Tongue (tissue), 2 donors: ENCODE measurements around the gene SYNPO. TPM values are rescaled to one million over a fixed set of nuclear protein-coding genes. Genes with fewer than 3 reads are reported as not detected.

ENCODE experiments used
- DNase-seq: peaks from one replicate; pipeline ENCODE4 v3.0.0-alpha.2; 2015
- total RNA-seq: library from RNA; depleted of rRNA; stranded (reverse); fragments of >200 nt; gene quantifications from one replicate; pipeline ENCODE4 v1.2.3, GENCODE V29; 2014

SYNPO gene, protein sequence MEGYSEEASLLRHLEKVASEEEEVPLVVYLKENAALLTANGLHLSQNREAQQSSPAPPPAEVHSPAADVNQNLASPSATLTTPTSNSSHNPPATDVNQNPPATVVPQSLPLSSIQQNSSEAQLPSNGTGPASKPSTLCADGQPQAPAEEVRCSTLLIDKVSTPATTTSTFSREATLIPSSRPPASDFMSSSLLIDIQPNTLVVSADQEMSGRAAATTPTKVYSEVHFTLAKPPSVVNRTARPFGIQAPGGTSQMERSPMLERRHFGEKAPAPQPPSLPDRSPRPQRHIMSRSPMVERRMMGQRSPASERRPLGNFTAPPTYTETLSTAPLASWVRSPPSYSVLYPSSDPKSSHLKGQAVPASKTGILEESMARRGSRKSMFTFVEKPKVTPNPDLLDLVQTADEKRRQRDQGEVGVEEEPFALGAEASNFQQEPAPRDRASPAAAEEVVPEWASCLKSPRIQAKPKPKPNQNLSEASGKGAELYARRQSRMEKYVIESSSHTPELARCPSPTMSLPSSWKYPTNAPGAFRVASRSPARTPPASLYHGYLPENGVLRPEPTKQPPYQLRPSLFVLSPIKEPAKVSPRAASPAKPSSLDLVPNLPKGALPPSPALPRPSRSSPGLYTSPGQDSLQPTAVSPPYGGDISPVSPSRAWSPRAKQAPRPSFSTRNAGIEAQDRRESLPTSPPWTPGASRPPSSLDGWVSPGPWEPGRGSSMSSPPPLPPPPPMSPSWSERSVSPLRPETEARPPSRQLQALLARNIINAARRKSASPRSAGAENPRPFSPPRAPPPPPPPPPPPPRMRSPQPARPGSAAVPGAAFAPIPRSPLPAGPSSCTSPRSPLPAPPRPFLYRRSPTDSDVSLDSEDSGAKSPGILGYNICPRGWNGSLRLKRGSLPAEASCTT
- total RNA-seq, result 36.6 TPM

DNA sequence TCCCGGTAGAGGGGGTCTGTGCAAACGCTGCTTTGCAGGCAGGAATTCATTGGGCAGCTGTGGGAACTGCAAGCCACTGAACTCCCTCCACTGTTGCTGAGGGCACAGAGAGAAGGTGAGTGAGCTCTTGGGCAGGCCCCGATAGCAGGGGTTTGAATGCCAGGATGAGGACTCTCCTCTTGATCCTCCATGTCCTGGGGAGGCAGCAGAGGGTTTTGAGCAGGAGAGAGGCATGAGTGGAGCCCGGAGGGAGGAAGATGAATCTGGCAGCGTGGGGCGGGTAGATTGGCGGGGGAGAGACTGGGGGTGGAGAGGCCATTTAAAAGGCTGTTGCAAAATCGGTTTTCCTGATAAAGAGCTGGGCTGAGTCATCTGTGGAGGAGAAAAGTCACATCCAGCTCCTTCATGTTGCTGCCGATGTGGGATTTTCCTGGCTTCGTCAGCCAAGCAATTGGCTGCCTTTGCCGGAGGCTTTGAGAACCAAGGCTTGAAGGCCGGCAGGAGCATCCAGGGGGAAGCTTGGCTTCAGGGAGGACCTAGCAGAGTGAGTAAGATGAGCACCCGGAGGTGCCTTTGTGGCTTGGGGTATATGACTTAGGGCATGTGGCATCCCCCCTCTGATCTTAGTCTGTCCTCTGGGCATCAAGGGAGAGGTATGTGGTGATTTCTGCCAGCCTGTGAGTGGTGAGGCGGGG lies at the start of gene SYNPO:
Gene SYNPO (plus strand): TSS at position 350 of the 695 bp plus-strand sequence. CDS start 7,616 bp downstream, outside the sequence.
- no peak for DNase-seq

DNA sequence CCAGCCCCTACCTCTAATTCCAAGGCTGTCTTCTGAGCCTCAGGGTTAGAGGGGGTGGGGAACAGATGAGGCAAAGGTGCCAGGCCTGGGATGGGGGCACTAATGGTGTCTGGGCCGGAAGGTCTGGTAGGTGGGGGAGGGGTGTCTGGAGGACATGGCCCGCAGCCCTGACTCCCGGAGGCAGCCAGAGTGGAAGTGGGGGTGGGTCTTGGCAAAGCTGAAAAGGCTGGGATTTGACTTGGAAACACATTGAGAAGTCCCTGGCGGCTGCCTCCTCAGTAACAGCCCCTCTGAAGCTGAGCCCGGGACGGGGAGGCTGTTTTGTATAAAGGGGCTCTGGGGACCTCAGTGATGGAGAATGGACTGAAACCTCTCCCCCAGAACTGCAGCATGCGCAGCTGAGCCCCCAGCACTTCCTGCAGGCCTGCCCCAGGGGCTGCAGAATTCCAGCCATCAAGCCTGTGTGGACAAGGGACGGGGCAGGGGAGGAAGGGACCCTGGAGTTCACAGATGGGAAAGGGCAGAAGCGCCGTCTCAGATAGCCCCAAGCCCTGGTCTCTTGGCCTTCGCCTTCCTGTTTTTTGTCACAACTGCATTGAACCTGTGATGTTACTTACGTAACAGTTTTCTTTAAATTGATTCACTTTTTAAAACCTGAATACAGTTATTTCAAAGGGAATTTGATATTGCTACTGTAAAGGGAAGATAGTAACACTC lies 49.3 kb upstream of the SYNPO start:
- DNase-seq, result peak; percentile 90

DNA sequence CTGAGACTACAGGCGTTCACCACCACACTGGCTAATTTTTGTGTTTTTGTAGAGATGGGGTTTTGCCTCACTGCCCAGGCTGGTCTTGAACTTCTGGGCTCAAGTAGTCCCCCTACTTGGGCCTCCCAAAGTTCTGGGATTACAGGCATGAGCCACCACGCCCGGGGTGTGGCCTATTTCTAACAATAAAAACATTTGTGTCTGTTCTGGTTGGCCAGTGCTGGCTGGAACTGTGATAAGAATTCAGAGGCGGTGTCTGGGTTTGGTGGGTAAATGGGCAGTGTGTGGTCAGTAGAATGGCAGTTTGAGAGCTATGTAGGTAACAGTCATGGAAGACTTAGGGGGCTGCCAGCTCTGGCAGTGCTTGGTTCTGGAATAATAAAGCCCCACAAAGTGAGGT lies 46.9 kb upstream of the SYNPO start:
- DNase-seq, result no peak

DNA sequence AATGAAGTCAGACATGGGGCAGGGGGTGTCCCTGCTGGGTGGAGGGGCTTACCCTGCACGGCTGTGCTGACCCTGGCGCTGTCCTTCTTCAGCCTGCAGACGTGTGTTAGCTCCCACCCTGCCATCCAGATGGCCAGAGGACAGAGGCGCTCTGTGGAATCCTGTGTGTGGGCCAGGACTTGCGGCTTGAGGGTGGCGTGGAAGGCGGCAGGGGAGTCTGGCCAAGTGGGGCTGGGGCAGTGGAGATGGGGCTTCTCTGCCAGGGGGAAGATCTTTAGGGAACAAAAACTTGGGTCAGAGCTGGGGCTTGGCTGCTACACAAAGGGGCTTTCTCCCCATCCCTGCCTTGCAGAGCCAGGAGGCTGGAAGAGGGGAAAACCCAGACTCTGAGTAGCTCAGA lies 46.5 kb upstream of the SYNPO start:
- DNase-seq, result no peak

DNA sequence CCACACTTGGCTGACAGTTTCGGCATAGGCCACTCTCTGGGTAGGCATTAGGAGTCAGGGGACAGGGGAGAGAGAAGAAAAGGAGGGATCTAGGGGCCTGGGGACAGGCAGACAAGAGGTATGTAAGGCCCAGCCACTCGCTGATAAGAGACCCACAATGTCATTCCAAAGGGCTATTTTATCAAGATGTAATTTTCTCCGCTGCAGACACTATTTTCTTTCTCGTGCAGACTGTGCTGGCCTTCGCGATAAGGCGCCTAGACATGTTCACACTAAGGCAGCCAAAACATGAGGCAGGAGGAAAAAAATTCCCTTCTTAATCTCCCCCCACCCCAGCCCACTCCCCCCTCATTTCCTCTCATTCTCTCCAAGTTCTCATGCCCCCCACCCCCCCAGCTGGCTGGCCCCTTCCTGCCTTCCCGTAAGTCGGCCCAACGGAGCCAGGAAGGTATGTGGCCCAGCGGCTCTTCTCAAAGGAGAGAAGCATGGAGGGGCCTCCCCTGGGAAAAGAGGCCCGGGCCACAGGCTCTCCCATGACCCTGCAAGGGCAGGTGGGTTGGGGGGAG lies 44.9 kb upstream of the SYNPO start:
- no peak for DNase-seq

DNA sequence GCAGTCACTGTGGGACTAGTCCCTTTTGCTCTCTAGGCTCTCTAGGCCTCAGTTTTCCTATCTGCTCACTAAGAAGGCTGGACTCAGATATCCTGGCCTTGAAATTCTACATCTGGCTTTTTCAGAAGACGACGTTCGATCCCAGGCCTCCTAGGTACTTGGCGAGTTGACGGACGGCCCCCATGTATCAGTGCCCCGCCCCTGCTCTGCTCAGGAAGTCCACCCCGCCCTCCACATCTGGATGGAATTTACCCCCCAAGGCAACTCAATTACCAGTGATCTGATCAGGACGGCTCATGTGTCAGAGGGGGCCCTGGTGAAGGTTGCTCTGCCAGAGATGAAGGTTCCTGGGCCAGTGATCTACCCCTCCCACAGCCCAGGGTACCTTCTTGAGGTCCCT lies 44.1 kb upstream of the SYNPO start:
- DNase-seq, result no peak

DNA sequence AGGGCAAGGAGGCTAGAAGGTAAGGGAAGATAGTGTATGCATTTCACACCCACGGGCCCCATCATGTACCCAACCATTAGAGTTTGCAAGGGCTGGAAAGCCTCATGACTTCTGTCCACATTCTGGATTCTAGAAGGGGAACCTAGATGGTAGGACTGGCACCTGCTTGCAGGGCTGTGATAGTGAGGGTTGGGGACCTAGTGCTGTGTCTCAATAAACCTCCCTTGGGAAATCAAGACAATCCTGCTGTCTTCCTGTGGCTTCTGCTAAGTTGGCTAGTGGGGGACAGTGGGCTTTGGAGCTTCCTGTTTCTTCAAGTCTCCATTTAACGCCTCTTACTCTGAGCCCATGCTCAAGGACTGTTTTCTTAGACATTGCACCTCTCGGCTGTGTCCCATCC lies 43.6 kb upstream of the SYNPO start:
- DNase-seq, result no peak

DNA sequence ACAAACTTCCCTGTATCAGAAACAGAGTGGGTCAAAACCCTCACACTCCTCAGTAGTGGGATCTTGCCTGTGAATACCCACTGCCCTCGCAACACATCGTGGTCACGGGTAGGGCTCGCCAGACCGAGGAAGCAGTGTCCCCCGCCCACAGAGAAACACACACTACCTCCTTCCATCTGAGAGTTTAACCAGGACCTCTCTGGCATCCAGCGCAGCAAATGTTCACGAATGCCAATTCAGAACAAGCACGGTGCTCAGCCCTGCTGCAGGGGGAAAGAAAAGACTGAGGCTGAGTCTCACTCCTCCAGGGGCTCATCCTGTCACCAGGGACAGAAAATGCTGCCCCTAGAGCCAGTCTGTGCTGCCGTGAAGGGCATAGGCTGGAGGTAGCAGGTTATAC lies 42.5 kb upstream of the SYNPO start:
- DNase-seq, result no peak

DNA sequence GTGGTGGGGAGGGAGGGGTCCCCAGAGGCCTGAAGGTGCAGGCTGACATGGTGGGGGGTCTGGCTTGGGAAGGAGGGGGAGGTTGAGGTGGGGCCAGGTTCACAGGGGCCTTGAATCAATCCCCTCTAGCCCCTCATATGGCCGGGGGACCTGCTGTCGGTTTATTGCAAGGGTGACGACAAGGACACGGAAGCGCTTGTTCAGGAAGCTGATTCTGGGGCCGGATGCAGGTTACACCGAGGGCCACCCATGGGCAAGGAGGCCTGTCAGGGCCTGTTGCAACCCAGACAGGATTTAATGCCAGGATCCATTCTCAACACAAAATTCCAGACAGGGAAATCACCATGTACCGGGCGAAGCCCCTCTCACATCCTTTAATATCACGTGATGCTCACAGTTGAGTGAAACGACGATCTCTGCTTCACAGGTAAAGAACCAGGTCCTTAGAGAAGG lies 41.6 kb upstream of the SYNPO start:
- no peak for DNase-seq

DNA sequence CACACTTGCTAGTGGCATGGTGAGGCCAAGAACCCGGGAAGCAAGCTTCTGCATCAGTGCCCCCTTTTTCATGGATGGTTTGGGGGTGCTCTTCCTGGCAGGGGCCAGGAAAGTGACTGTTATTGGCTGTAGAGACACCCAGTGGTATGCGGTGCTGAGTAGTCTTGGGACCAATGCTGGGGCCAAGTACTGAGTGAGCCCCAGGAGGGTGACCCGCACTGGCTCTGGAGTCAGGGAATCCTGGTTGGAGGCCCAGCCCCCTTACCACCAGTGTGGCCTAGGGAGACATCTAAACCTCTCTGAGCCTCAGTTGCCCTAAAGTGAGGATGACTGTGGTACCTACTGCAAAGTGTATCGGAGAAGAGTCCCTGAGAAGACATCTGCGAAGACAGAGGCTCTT lies 41.2 kb upstream of the SYNPO start:
- no peak for DNase-seq

DNA sequence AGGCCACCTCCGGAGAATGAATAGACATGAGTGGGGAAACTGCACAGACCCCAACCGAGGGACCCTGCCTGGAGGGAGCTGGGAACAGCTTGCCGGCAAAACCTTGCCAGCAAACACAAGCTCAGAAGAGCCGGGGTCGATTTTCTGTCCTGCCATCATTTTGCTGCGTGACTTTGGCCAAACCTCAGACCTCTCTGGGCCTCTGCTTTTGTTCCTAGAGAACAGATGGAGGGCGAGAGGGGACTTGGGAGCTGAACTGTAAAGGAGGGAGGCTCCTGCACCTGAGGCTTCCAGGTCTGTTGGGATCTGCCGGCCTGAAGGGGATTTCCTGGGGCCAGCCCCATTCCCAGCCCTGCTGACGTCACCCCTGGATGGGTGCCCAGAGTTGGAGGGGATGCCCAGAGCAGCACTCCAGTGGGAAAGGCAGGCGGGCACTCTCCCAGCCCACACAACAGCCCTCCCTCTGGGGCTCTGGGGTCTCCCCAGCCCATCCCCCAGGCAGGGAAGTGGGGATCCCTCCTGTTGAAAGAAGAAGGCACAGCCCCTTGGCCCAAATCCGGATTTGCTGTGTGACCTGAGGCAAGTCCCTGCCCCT lies 40.4 kb upstream of the SYNPO start:
- DNase-seq, result peak; percentile 93

DNA sequence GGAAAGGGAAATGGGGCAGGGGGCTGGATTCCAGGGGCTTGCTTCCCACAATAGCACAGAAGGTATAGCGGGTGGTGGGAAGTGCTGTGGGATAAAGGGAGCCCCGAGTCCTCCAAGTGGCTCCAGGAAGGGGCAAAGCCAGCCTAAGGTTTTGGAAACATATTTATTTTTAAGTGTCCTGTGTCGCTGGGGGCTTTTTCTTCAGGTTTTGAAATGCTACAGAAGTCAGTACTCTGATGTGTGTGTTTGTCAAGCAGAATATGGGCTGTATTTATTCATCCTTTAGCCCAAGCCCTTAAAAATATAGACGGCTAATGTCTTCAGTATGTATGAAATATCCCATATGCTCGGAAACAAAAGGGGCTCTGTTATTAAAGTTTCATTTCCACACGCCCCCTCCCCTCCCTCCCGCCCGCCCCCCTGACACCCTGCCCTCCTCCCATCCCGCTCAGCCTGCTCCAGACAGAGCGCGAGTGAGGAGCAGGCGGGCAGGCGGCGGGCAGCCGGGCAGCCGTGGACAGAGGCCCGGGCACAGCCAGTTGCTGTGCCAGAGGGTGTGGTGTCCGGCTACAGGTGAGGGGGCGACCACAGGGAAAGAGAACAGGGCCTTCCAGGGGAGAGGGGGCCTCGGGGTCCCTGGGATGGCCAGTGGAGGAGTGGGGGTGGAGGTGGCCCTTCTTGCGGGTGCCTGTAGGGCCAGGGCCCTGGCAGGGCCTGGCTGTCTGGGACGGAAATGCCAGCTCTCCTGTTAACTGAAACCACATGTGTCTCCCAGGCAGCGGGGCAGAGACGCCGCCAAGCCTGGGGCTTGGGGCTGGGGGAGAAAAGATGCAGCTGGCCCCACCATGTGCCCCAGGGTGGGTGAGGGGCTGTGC lies 39.6 kb upstream of the SYNPO start:
- peak; percentile 76 for DNase-seq

DNA sequence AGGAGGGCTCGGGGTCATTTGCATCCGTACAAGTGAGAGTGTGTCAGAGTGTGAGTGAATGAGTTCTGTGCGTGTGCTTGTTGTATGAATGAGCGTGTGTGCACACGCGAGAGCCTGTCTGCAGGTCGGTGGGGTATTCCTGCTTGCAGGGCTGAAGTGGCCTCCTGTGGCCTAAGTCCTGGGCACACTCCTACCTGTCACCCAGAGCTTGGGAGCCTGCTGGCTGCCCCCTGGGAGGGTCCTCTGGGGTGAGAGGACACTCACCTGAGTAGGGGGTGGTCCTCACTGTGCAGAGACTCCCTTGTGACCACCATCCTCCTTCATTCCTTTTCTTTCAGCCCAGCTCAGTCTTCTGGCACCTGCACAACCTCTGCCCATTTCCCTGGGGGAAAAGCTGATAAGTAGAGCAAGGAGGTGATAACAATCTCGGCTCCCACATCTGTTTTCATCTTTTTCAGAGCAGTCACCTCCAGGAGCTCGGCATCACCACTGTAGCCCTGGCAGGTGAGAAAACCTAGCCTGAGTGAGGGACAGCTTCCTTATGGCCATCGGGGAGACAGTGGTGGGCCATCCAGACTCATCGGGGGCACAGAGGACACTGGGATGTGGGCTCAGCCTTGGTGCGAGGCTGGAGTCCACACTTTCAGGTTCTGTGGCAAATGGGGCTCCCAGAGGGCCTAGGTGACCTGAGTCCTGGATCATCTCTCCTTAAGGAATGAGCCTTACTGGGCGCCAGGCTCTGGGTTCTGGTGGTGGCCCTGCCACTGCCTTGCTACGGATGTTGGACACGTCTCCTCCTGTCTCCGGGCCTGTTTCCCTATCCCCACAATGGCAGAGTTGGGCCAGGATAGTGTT lies 38.7 kb upstream of the SYNPO start:
- no peak for DNase-seq

DNA sequence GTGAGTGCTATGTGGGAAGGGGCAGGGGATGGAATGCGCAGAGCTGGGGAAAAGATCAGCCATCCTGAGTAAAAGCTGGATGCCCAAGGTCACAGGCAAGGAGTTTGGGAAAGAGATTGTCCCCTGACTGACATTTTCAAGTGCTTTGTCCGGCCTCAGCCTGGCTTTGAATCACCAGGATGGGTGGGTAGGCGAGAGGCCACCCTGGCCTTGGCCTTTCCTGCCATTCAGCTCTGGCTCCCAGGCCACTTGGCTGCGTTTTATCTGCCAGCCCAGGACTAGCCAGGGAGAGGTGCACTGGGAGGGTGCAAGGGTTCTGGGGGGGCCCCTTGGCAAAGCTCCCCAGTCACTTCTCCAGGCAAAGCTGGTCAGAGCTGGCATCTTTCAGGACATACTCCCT lies 37.4 kb upstream of the SYNPO start:
- no peak for DNase-seq

DNA sequence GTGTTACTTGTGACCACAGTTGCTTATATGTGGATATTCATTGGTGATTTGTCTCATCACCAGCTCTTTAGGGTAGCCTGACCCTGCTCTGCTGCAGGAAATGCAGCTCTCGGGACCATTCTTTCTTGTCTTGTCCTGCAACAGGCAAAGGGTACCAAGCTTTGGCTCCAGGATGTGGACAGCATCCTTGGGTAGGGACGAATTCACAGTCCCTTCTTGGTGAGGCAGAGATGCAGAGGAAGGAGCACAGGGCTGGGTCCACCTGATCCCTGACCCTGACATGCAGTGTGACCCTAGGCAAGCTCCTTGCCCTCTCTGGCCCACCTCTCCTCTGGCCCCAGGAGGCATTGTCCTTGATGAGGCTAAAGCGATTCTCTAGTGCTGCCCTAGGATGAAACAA lies 37.0 kb upstream of the SYNPO start:
- DNase-seq, result no peak

DNA sequence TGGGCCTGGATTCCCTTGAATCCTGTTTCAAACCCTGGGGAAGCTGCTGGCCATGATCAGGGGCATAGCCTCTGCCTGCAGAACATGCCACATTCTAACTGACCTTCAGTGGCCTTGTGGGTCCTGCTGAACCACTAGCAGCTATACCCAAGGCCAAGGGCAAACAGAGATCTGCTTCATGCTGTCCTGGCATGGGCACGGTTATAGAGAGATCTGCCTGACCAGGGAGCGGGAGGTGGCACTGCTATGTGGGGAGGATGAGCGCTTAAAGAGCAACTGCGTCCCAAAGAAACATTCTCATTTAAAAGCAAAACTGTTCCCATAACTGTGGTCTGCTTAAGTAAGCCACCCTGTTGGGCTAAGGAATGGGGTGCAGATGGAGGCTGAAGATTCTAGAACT lies 36.5 kb upstream of the SYNPO start:
- no peak for DNase-seq

DNA sequence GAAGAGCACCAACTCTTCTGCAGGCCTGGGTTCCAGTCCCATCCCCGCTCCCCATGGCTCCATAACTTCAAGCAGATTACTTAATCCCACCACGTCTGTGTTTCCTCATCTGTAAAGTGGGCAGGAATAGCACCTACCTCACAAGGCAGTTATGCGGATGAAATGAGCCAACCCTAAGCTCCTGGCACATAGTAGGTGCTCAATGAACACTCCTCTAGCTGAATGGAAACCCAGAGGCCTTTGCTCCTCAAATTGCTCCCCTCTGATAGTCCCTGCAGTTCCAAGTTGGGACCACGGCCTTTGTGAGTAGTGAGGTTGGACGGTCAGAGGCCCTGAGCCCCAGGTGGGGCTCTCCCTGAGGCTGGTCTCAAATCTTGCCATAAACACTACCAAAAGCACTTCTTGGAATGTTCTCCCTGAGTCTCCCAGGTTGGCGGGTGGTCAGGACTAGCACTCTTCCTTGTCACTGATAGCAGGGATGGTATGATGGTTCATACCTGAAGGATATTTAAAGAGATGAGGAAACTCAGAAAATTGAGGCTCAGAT lies 35.5 kb upstream of the SYNPO start:
- no peak for DNase-seq

DNA sequence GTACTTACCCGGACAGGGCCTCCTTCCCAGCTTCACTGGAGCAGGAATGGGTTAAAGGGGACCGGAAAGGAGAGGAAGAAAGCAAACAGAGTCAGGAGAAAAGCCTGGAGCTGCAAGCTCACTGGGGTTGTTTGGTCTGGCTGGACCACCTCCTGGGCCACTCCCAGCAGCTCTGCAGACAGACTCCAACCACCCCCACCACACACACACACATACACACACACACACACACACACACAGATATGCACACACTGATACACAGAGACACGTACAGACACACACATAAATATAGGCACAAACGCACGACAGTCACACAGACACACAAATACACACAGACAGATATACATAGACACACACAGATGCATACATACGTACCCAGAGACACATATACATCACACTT lies 34.9 kb upstream of the SYNPO start:
- no peak for DNase-seq

DNA sequence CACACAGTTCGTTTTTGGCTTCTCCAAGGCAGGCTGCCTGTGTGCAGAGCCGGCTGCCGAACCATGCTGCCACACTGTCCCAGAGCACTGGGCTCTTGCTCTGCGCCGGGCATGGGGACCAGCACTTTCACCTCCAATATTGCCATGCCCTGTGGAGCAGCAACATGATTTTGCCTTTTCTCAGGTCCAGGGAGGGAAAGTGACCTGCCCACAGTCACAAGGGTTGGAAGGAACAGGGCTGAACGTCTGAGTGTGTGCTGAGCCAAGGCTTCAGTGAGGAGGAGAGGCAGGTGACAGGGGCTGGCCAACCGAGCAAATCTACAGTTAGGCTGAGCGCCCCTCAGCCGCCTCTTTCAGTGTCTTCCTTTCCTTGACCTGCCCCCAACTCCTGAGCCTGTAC lies 34.0 kb upstream of the SYNPO start:
- DNase-seq, result no peak
